SU-DHL-6 (cell line): ENCODE results near the gene NCKAP5.

Experiments
- CTCF ChIP-seq: fragments of 200-600 bp; sonication (generic); IDR thresholded peaks from one replicate; pipeline ENCODE4 v1.5.1; 2017; ENCODE audit warnings: antibody characterized with exemption, mild to moderate bottlenecking, low read length, moderate library complexity; ENCODE audit not compliant: insufficient read depth, poor library complexity, severe bottlenecking
- EZH2phosphoT487 ChIP-seq: fragments of 200-600 bp; sonication (generic), shearing (Covaris generic); conservative IDR thresholded peaks from 2 replicates; pipeline ENCODE4 v1.6.1; 2018; ENCODE audit warnings: mild to moderate bottlenecking, antibody characterized with exemption, low read length, moderate library complexity, mixed read lengths

GRCh38 chr2:132860220-132860619 is 708.0 kb downstream of the NCKAP5 start:
- TF ChIP-seq CTCF: no peak
- TF ChIP-seq EZH2phosphoT487: no peak
